ENCODE measurements around the gene LRIG1.

- TF ChIP-seq CTCF (IDR thresholded peaks at IDR 0.05; ENCODE audit: low read length) (no peak), EZH2 (optimal IDR thresholded peaks at IDR 0.05; ENCODE audit: low read depth, low read length) (no peak), EZH2phosphoT487 (IDR thresholded peaks at IDR 0.05; ENCODE audit: low read length) (no peak)
Observed at GRCh38 chr3:66442254-66443117, 58.3 kb downstream of the LRIG1 start.

Measured in MM.1S (cell line).